ENCODE data around the gene COL4A1. TPM values are rescaled to one million over a fixed set of nuclear protein-coding genes. Genes with fewer than 3 reads are reported as not detected.

The COL4A1 gene
- total RNA-seq, 1 experiment from 2014 or later: 0.12 TPM

GRCh38 chr13:110248449-110249143 lies 58.4 kb downstream of the COL4A1 start:
- intact Hi-C loops (cut with micrococcal nuclease; ENCODE audit: unreplicated experiment): no loop called here
- H3K27ac Mint-ChIP-seq (ENCODE audit: unreplicated experiment): no peak overlapping the region

GRCh38 chr13:110246530-110246929 lies 60.4 kb downstream of the COL4A1 start:
- no peaks in the 10 kb centered on the region for H3K4me1 Mint-ChIP-seq (ENCODE audit: low read depth, unreplicated experiment)
- no TSS peak for BruUV-seq (replicated peaks)
- H3K27me3 Mint-ChIP-seq (ENCODE audit: unreplicated experiment): no peaks in the 10 kb centered on the region
- TF ChIP-seq CTCF (IDR thresholded peaks at IDR 0.05; ENCODE audit: unreplicated experiment): no peak
- CTCF ChIA-PET: no interaction called here
- no peak overlapping the region for H3K27ac Mint-ChIP-seq (ENCODE audit: unreplicated experiment)
- no peaks in the 10 kb centered on the region for H3K9me3 Mint-ChIP-seq (ENCODE audit: low read depth, unreplicated experiment)
- H3K4me3 Mint-ChIP-seq (ENCODE audit: low read depth, unreplicated experiment): no peak overlapping the region
- no peaks in the 10 kb centered on the region for H3K36me3 Mint-ChIP-seq (ENCODE audit: insufficient read depth, unreplicated experiment)
- DNase-seq: no peak
- intact Hi-C loops (cut with micrococcal nuclease; ENCODE audit: unreplicated experiment): no loop called here

More at GRCh38 chr13:110248449-110249143, 58.4 kb downstream of the COL4A1 start:
- Mint-ChIP-seq H3K9me3 (ENCODE audit: low read depth, unreplicated experiment) (no peaks in the 10 kb centered on the region), H3K4me1 (ENCODE audit: low read depth, unreplicated experiment) (no peaks in the 10 kb centered on the region), H3K36me3 (ENCODE audit: insufficient read depth, unreplicated experiment) (no peaks in the 10 kb centered on the region), H3K4me3 (ENCODE audit: low read depth, unreplicated experiment) (no peak overlapping the region), H3K27me3 (ENCODE audit: unreplicated experiment) (no peaks in the 10 kb centered on the region)
- CTCF ChIA-PET: interaction anchor here (0.7 kb wide), 1 partner anchor 32 kb away, joined by 3 read pairs; no protein-coding TSS in a partner anchor
- no peak for DNase-seq
- TF ChIP-seq CTCF (IDR thresholded peaks at IDR 0.05; ENCODE audit: unreplicated experiment): no peak
- BruUV-seq (replicated peaks): no TSS peak

- no peaks in the 10 kb centered on the region for H3K36me3 Mint-ChIP-seq (ENCODE audit: insufficient read depth, unreplicated experiment)
- H3K4me1 Mint-ChIP-seq (ENCODE audit: low read depth, unreplicated experiment): no peaks in the 10 kb centered on the region
- H3K27me3 Mint-ChIP-seq (ENCODE audit: unreplicated experiment): no peaks in the 10 kb centered on the region
- no peak for DNase-seq
- H3K27ac Mint-ChIP-seq (ENCODE audit: unreplicated experiment): no peak overlapping the region
- H3K4me3 Mint-ChIP-seq (ENCODE audit: low read depth, unreplicated experiment): no peak overlapping the region
- no peak for TF ChIP-seq CTCF (IDR thresholded peaks at IDR 0.05; ENCODE audit: unreplicated experiment)
- no peaks in the 10 kb centered on the region for H3K9me3 Mint-ChIP-seq (ENCODE audit: low read depth, unreplicated experiment)
- CTCF ChIA-PET: no interaction called here
- BruUV-seq (replicated peaks): no TSS peak
- intact Hi-C loops (cut with micrococcal nuclease; ENCODE audit: unreplicated experiment): no loop called here
Measured at GRCh38 chr13:110245416-110245899, 61.5 kb downstream of the COL4A1 start.

- no peak for DNase-seq
- H3K27ac Mint-ChIP-seq (ENCODE audit: unreplicated experiment): no peak overlapping the region
- no peak overlapping the region for H3K4me3 Mint-ChIP-seq (ENCODE audit: low read depth, unreplicated experiment)
- intact Hi-C loops (cut with micrococcal nuclease; ENCODE audit: unreplicated experiment): no loop called here
- no peaks in the 10 kb centered on the region for H3K36me3 Mint-ChIP-seq (ENCODE audit: insufficient read depth, unreplicated experiment)
- H3K27me3 Mint-ChIP-seq (ENCODE audit: unreplicated experiment): no peaks in the 10 kb centered on the region
- H3K9me3 Mint-ChIP-seq (ENCODE audit: low read depth, unreplicated experiment): no peaks in the 10 kb centered on the region
- H3K4me1 Mint-ChIP-seq (ENCODE audit: low read depth, unreplicated experiment): no peaks in the 10 kb centered on the region
- no peak for TF ChIP-seq CTCF (IDR thresholded peaks at IDR 0.05; ENCODE audit: unreplicated experiment)
- BruUV-seq (replicated peaks): no TSS peak
- CTCF ChIA-PET: no interaction called here
Measured at GRCh38 chr13:110244976-110245375, 62.0 kb downstream of the COL4A1 start.

All from Calu3 (cell line).